OCI-LY7 (cell line): ENCODE data around the gene DGKB. TPM values are rescaled to one million over a fixed set of nuclear protein-coding genes. Genes with fewer than 3 reads are reported as not detected.

Experiments
- BruUV-seq: library from RNA; stranded (reverse); fragments of 400-500 nt; replicated peaks from 2 replicates; lab custom pipeline; 2021; lab: Mats Ljungman, UMichigan
- CTCF ChIA-PET: fragments of 300-600 bp; sonication (Branson Sonifier 250); formaldehyde crosslinking; loops from one replicate; lab custom pipeline; 2022; ENCODE audit warnings: antibody characterized with exemption; ENCODE audit not compliant: unreplicated experiment; lab: Charles Lee
- POLR2A ChIA-PET: fragments of 300-600 bp; sonication (Branson Sonifier 250); formaldehyde crosslinking; loops from one replicate; lab custom pipeline; 2022; ENCODE audit warnings: antibody characterized with exemption; lab: Charles Lee
- DNase-seq: peaks from one replicate; pipeline ENCODE4 v3.0.0-alpha.2; 2015; ENCODE audit warnings: low spot score
- H2AFZ ChIP-seq: fragments of 200-600 bp; sonication (generic), shearing (Covaris generic); 2 replicates; pipeline ENCODE4 v1.6.1; 2014; ENCODE audit warnings: mild to moderate bottlenecking, antibody characterized with exemption, low read length, moderate library complexity
- H3K27ac ChIP-seq: fragments of 200-600 bp; sonication (generic); 2 replicates; pipeline ENCODE4 v1.5.1; 2014; ENCODE audit warnings: mixed run types, low read depth, mild to moderate bottlenecking, moderate library complexity, low read length, inconsistent platforms; ENCODE audit not compliant: poor library complexity, severe bottlenecking
- H3K36me3 ChIP-seq: fragments of 200-600 bp; sonication (generic); 2 replicates; pipeline ENCODE4 v1.6.1; 2014; ENCODE audit warnings: mild to moderate bottlenecking, antibody characterized with exemption, low read length, moderate library complexity, mixed read lengths; ENCODE audit not compliant: insufficient read depth
- H3K4me1 ChIP-seq: fragments of 200-600 bp; sonication (generic); 2 replicates; pipeline ENCODE4 v1.5.1; 2014; ENCODE audit warnings: mild to moderate bottlenecking, low read length; ENCODE audit not compliant: insufficient read depth, poor library complexity, severe bottlenecking
- H3K4me2 ChIP-seq: fragments of 200-600 bp; sonication (generic); 2 replicates; pipeline ENCODE4 v1.6.1; 2014; ENCODE audit warnings: mild to moderate bottlenecking, low read length
- H3K4me3 ChIP-seq: fragments of 200-600 bp; sonication (generic); 2 replicates; pipeline ENCODE4 v1.5.1; 2014; ENCODE audit warnings: mild to moderate bottlenecking, low read depth, low read length; ENCODE audit not compliant: poor library complexity, severe bottlenecking
- H3K79me2 ChIP-seq: fragments of 200-600 bp; sonication (generic); 2 replicates; pipeline ENCODE4 v1.6.1; 2016; ENCODE audit warnings: low read depth, mild to moderate bottlenecking, low read length, moderate library complexity, mixed read lengths; ENCODE audit not compliant: insufficient read depth
- H3K9me2 ChIP-seq: fragments of 200-600 bp; sonication (generic); 2 replicates; pipeline ENCODE4 v1.6.1; 2016; ENCODE audit warnings: mild to moderate bottlenecking, low read length, mixed read lengths; ENCODE audit not compliant: insufficient read depth
- H3K9me3 ChIP-seq: fragments of 200-600 bp; sonication (generic); 2 replicates; pipeline ENCODE4 v1.6.1; 2014; ENCODE audit warnings: mild to moderate bottlenecking, mixed run types, low read length, mixed read lengths
- H4K20me1 ChIP-seq: fragments of 200-600 bp; sonication (generic); 2 replicates; pipeline ENCODE4 v1.6.1; 2014; ENCODE audit warnings: mild to moderate bottlenecking, antibody characterized with exemption, low read length, moderate library complexity, mixed read lengths; ENCODE audit not compliant: insufficient read depth
- CTCF ChIP-seq: fragments of 200-600 bp; sonication (generic); conservative IDR thresholded peaks from 2 replicates; pipeline ENCODE4 v1.5.1; 2014; ENCODE audit warnings: mild to moderate bottlenecking, antibody characterized with exemption, low read length, moderate library complexity, mixed read lengths
- EZH2phosphoT487 ChIP-seq: fragments of 200-600 bp; sonication (generic); IDR thresholded peaks from 2 replicates; pipeline ENCODE4 v1.6.1; 2018; ENCODE audit warnings: low read depth, borderline replicate concordance, mild to moderate bottlenecking, mixed run types, antibody characterized with exemption, low read length, moderate library complexity, mixed read lengths
- intact Hi-C: fragments of 100-400 bp; cut with micrococcal nuclease; formaldehyde crosslinking; loops from one replicate; pipeline ENCODE4 v1.10.0; 2022; ENCODE audit not compliant: unreplicated experiment
- total RNA-seq, 2 experiments: library from RNA; depleted of rRNA in 1 of 2; stranded (reverse); fragments of >200 nt in 1 of 2; shearing (Covaris generic) in 1 of 2; gene quantifications; 2 replicates each; pipeline ENCODE4 v1.2.3, GENCODE V29; 2014 to 2022

DGKB gene
- total RNA-seq, 2 experiments from 2014 or later = not detected

- no TSS peak for BruUV-seq
- Histone ChIP-seq H3K9me3 (no peaks in the 10 kb centered on the region), H3K4me1 (no peaks in the 10 kb centered on the region), H3K36me3 (no peaks in the 10 kb centered on the region), H3K4me2 (no peak overlapping the region), H3K9me2 (no peaks in the 10 kb centered on the region), H3K27ac (no peak overlapping the region), H3K4me3 (no peak overlapping the region), H2AFZ (no peak overlapping the region), H3K79me2 (no peaks in the 10 kb centered on the region), H4K20me1 (no peaks in the 10 kb centered on the region)
- ChIA-PET CTCF (no interaction called here), POLR2A (interaction anchor here (0.6 to 0.8 kb wide), 4 partner anchors 50 to 1293 kb away, joined by 3 to 5 read pairs (median 3); no protein-coding TSS in a partner anchor)
- TF ChIP-seq CTCF (no peak), EZH2phosphoT487 (no peak)
- intact Hi-C loops = no loop called here
- DNase-seq = no peak
Measured at GRCh38 chr7:14687241-14687640, 215.3 kb downstream of the DGKB start.

- no peak for TF ChIP-seq EZH2phosphoT487
- TF ChIP-seq CTCF = no peak
- H4K20me1 ChIP-seq = no peaks in the 10 kb centered on the region
- ChIA-PET POLR2A (interaction anchor here (0.5 kb wide), 1 partner anchor 82 kb away, joined by 3 read pairs; no protein-coding TSS in a partner anchor), CTCF (no interaction called here)
- no peak for DNase-seq
- no peaks in the 10 kb centered on the region for H3K79me2 ChIP-seq
- intact Hi-C loops = no loop called here
- no peaks in the 10 kb centered on the region for H3K4me1 ChIP-seq
- H3K4me3 ChIP-seq = no peak overlapping the region
- no peaks in the 10 kb centered on the region for H3K9me3 ChIP-seq
- H3K4me2 ChIP-seq = no peak overlapping the region
- no peak overlapping the region for H2AFZ ChIP-seq
- no peak overlapping the region for H3K27ac ChIP-seq
- H3K36me3 ChIP-seq = no peaks in the 10 kb centered on the region
- BruUV-seq = no TSS peak
- no peaks in the 10 kb centered on the region for H3K9me2 ChIP-seq
Measured at GRCh38 chr7:14685167-14685566, 217.4 kb downstream of the DGKB start.

- ChIA-PET POLR2A (no interaction called here), CTCF (no interaction called here)
- no peak overlapping the region for H3K27ac ChIP-seq
- H3K79me2 ChIP-seq = no peaks in the 10 kb centered on the region
- H3K4me2 ChIP-seq = no peak overlapping the region
- BruUV-seq = no TSS peak
- H3K4me1 ChIP-seq = no peaks in the 10 kb centered on the region
- no peak for DNase-seq
- H4K20me1 ChIP-seq = no peaks in the 10 kb centered on the region
- no peak for TF ChIP-seq CTCF
- no peak for TF ChIP-seq EZH2phosphoT487
- H3K9me2 ChIP-seq = no peaks in the 10 kb centered on the region
- intact Hi-C loops = no loop called here
- H3K9me3 ChIP-seq = no peaks in the 10 kb centered on the region
- H3K4me3 ChIP-seq = no peak overlapping the region
- H2AFZ ChIP-seq = no peak overlapping the region
- H3K36me3 ChIP-seq = no peaks in the 10 kb centered on the region
Measured at GRCh38 chr7:14682910-14683465, 219.6 kb downstream of the DGKB start.
